Upper lobe of right lung (tissue), 1 donor: ENCODE measurements around the gene EML6. TPM values are rescaled to one million over a fixed set of nuclear protein-coding genes. Genes with fewer than 3 reads are reported as not detected.
A peak's percentile ranks its signal among the peaks of the same experiment; 100 is the strongest.

Source experiments
- ATAC-seq: fragments of 200-7000 bp; cut with Tn5 transposase; one replicate; pipeline ENCODE4 v1.9.1; 2020; ENCODE audit warnings: mild to moderate bottlenecking, moderate library complexity
- DNase-seq: peaks from one replicate; pipeline ENCODE4 v3.0.0-alpha.2; 2020
- H3K27ac ChIP-seq: fragments of 200-600 bp; one replicate; pipeline ENCODE4 v1.8.0; 2022
- H3K27me3 ChIP-seq: fragments of 200-600 bp; one replicate; pipeline ENCODE4 v1.8.0; 2022; ENCODE audit warnings: mild to moderate bottlenecking
- H3K36me3 ChIP-seq: fragments of 200-600 bp; one replicate; pipeline ENCODE4 v1.8.0; 2022
- H3K4me1 ChIP-seq: fragments of 200-600 bp; one replicate; pipeline ENCODE4 v1.8.0; 2022
- H3K4me3 ChIP-seq: fragments of 200-600 bp; one replicate; pipeline ENCODE4 v1.8.0; 2022; ENCODE audit warnings: mild to moderate bottlenecking
- H3K9me3 ChIP-seq: fragments of 200-600 bp; one replicate; pipeline ENCODE4 v1.8.0; 2022
- intact Hi-C: fragments of 100-400 bp; cut with DNase I; formaldehyde crosslinking; loops from one replicate; pipeline ENCODE4 v1.11.0; 2022
- total RNA-seq: library from RNA; stranded (reverse); fragmentation: NEBNext Ultra II Directional; extraction: Animal tissue kit (Norgen Biotek cat#: 25700); gene quantifications from one replicate; pipeline ENCODE4 v1.2.1, GENCODE V29; 2021
- TF ChIP-seq, protein P1 (sequence below): fragments of 200-600 bp; IDR thresholded peaks from one replicate; pipeline ENCODE4 v1.8.0; 2022; ENCODE audit warnings: antibody characterized with exemption
- donor health status: DM: no; HTN: yes; CAD: no; lungs with severe emphysema.

Gene EML6
- total RNA-seq, 1 donor from 2014 or later = 1.4 TPM

DNA sequence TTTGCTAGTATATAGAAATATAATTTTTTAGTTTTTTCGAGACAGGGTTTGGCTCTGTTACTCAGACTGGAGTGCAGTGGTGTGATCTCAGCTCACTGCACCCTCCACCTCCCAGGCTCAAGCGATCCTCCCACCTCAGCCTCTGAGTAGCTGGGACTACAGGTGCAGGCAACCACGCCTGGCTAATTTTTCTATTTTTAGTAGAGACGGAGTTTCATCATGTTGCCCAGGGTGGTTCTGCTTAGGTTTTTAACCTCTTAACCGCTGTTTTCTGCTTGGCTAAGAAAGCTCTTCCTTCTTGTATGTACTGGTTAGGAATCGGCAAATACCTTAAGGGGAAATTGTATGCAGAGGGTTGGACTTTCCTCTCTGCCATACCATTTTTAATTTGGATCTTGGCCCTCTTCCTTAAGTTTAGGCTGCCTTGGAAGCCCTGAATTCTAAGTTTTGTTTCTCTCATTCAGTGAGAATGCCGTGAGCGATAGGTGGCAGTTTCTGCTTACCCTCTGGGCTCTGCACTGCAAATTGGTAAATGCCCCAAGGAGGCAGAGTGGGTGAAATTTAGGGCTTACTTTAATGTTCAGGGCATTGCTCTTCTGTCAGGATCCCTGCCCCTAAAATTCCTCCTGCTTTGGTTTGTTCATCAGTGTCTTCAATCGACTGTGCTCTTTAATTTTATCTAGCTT is 32.3 kb downstream of the EML6 start:
- intact Hi-C loops = no loop called here
- no peak for ATAC-seq
- DNase-seq = no peak
- TF ChIP-seq, protein P1, sequence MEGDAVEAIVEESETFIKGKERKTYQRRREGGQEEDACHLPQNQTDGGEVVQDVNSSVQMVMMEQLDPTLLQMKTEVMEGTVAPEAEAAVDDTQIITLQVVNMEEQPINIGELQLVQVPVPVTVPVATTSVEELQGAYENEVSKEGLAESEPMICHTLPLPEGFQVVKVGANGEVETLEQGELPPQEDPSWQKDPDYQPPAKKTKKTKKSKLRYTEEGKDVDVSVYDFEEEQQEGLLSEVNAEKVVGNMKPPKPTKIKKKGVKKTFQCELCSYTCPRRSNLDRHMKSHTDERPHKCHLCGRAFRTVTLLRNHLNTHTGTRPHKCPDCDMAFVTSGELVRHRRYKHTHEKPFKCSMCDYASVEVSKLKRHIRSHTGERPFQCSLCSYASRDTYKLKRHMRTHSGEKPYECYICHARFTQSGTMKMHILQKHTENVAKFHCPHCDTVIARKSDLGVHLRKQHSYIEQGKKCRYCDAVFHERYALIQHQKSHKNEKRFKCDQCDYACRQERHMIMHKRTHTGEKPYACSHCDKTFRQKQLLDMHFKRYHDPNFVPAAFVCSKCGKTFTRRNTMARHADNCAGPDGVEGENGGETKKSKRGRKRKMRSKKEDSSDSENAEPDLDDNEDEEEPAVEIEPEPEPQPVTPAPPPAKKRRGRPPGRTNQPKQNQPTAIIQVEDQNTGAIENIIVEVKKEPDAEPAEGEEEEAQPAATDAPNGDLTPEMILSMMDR = no peak
- Histone ChIP-seq H3K27ac (no peak overlapping the region), H3K4me1 (no peaks in the 10 kb centered on the region), H3K4me3 (no peak overlapping the region), H3K9me3 (no peaks in the 10 kb centered on the region), H3K36me3 (no peaks in the 10 kb centered on the region), H3K27me3 (no peaks in the 10 kb centered on the region)

DNA sequence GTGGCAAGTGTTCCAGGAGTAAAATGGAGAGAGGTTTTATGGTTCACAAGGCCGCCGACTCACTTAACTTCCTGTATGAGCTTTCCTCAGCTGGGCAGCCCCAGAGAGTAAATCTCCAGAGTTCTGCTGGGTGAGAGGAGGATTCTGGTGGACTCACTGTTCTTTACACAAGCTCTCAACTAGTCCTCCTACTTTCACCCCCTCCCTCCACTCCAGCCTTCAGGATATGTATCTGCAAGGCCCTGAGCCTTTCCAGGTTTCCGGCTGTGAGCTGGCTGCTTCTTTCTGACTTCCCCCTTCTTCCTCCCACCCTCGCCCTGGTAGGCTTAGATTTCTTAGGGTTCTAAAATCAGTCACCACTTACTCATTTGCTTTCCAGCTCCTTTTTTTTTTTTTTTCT is 34.0 kb downstream of the EML6 start:
- H3K4me3 ChIP-seq = no peak overlapping the region
- H3K27me3 ChIP-seq = no peaks in the 10 kb centered on the region
- ATAC-seq (no peak), DNase-seq (no peak)
- intact Hi-C loops = no loop called here
- H3K9me3 ChIP-seq = no peaks in the 10 kb centered on the region
- TF ChIP-seq, protein P1 = no peak
- H3K36me3 ChIP-seq = no peaks in the 10 kb centered on the region
- H3K27ac ChIP-seq = no peak overlapping the region
- no peaks in the 10 kb centered on the region for H3K4me1 ChIP-seq

DNA sequence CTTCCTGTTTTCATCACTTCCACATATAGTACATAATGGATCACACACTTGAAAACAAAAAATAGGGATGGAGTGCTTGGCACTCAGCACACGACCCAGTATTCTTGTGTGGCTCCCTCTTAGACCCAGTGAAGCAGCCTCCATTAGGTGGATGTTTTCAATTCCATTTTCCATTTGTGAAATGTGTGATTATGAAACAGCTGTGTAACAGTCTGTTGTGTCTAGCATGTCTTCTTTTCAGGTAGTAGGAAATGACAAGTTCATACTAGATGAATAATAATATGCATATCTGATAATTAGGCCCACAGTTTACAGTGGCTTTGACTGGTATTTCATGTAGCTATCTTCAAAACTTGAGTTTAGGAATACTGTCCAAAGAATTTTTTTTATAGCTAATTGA is 35.5 kb downstream of the EML6 start:
- TF ChIP-seq, protein P1 = no peak
- no peak for DNase-seq
- no peaks in the 10 kb centered on the region for H3K9me3 ChIP-seq

DNA sequence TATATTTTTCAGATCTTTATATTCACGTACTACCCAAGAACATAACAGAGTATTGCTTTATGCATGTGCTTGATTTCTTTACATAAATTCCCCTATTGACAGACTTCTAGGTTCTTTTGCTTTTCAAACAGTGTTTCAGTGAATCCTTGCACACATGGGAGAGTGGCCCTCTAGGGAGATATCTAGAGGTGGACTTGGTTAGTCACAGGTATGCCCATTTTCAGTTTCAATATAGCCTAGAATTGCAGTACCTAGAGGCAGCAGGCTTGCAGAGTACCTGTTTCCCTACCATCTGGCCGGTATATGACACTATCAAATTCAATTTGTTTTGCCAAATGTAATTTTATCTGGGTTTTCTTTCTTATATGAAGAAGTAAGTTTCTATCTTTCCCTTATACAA is 36.8 kb downstream of the EML6 start:
- intact Hi-C loops = no loop called here
- DNase-seq = no peak
- H3K36me3 ChIP-seq = no peaks in the 10 kb centered on the region
- H3K9me3 ChIP-seq = no peaks in the 10 kb centered on the region
- H3K4me1 ChIP-seq = no peaks in the 10 kb centered on the region
- H3K27ac ChIP-seq = no peak overlapping the region
- no peaks in the 10 kb centered on the region for H3K27me3 ChIP-seq
- no peak for ATAC-seq
- H3K4me3 ChIP-seq = no peak overlapping the region
- TF ChIP-seq, protein P1 = no peak

More for the DNA sequence above, 35.5 kb downstream of the EML6 start:
- H3K27me3 ChIP-seq = no peaks in the 10 kb centered on the region
- intact Hi-C loops = no loop called here
- ATAC-seq = no peak
- no peak overlapping the region for H3K27ac ChIP-seq
- no peaks in the 10 kb centered on the region for H3K36me3 ChIP-seq
- H3K4me1 ChIP-seq = no peaks in the 10 kb centered on the region
- no peak overlapping the region for H3K4me3 ChIP-seq

DNA sequence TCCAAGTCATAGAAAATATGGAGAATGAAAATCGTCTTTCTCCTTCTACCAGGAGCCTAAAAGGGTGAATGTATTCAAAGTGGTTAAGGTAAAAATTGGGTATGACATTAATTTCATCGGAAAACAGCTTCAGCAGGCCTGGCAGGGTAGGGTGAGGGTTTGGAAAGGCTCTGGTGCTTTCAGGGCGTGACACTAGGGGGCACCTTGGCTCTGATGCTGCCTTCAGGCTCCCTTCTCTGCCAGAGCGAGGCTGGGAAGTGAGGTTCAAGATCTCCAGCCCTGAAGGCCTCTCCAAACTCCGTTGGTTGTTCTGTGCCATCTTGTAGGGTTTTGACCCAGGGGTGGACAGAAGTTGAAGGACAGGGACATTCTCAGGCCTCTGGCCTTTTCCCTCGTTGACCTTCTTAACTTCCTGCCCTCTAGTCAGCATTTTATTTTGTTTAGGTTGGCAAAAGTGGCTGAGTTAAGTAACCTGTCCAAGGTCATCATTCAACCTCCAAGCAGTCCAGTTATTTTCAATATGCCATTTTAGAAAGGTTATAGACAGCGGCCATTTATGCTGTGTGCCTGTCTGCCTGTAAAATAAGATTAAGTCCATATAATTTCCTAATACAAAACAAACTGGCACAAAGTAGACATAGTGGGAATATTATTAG is 40.3 kb downstream of the EML6 start:
- no peaks in the 10 kb centered on the region for H3K9me3 ChIP-seq

More for the DNA sequence above, 40.3 kb downstream of the EML6 start:
- intact Hi-C loops = no loop called here
- H3K27me3 ChIP-seq = no peaks in the 10 kb centered on the region
- no peak overlapping the region for H3K27ac ChIP-seq
- no peaks in the 10 kb centered on the region for H3K36me3 ChIP-seq
- H3K4me1 ChIP-seq = no peaks in the 10 kb centered on the region
- DNase-seq (no peak), ATAC-seq (peak; percentile 53)
- H3K4me3 ChIP-seq = no peak overlapping the region
- TF ChIP-seq, protein P1 = peak; percentile 12
